PC-9 (cell line): ENCODE measurements around the gene NUDT7.

Experiments used
- EZH2 ChIP-seq: fragments of 200-600 bp; sonication (generic); IDR thresholded peaks from 2 replicates; pipeline ENCODE4 v1.8.0; 2017; ENCODE audit warnings: antibody characterized with exemption, low read depth
- TF ChIP-seq, protein P1 (sequence below): fragments of 200-600 bp; sonication (generic); conservative IDR thresholded peaks from 2 replicates; pipeline ENCODE4 v1.6.1; 2017; ENCODE audit warnings: mixed run types, antibody characterized with exemption, mild to moderate bottlenecking, moderate library complexity

DNA sequence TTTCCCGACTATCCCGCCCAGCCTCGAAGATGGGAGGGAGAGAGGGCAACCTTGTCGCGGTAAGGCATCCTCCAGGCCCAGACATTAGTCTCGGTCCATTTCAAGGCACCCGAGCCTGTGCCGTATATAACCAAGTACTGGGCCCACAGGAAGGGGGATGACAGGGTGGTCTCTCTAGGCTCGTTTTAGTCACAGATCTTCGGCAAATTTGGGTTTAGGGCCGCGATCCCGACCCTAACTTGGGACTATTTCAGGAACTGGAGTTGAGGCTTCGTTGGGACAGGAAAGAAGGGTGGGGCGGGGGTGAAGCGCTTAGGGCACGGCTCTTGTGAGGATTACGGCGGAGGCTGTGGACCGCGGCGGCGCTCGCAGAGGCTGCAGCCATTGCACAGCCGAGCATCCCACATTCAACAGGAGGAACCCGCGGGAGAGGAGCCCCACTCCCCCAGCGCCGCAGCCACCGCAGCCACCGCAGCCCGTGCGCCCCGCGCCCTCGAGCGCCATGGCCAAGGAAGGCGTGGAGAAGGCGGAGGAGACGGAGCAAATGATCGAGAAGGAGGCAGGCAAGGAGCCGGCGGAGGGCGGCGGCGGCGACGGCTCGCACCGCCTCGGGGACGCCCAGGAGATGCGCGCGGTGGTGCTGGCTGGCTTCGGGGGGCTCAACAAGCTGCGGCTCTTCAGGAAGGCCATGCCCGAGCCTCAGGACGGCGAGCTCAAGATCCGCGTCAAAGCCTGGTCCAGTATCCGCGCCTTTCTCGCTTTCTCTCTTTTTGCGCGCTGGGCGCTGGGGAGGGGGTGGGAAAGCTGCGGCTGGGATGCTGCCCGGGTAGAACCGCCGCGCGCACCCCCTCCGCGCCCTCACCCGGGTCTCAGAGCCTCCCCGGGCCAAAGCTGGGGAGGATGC, 66.1 kb downstream of the NUDT7 start, which contains the start of gene VAT1L:
- TF ChIP-seq, protein P1, sequence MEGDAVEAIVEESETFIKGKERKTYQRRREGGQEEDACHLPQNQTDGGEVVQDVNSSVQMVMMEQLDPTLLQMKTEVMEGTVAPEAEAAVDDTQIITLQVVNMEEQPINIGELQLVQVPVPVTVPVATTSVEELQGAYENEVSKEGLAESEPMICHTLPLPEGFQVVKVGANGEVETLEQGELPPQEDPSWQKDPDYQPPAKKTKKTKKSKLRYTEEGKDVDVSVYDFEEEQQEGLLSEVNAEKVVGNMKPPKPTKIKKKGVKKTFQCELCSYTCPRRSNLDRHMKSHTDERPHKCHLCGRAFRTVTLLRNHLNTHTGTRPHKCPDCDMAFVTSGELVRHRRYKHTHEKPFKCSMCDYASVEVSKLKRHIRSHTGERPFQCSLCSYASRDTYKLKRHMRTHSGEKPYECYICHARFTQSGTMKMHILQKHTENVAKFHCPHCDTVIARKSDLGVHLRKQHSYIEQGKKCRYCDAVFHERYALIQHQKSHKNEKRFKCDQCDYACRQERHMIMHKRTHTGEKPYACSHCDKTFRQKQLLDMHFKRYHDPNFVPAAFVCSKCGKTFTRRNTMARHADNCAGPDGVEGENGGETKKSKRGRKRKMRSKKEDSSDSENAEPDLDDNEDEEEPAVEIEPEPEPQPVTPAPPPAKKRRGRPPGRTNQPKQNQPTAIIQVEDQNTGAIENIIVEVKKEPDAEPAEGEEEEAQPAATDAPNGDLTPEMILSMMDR: no peak
- TF ChIP-seq EZH2: no peak
